HG02981 (cell line): ENCODE measurements around the gene C22orf42.
"Not testable (repeated sequence)": the region's sequence is repeated elsewhere in the genome, so short reads cannot be mapped to it uniquely, and the experiment has no call there.

ENCODE experiments used
- ATAC-seq: cut with Tn5 transposase; IDR thresholded peaks from one replicate; pipeline ENCODE4 v1.9.1; 2021; ENCODE audit warnings: mild to moderate bottlenecking, moderate library complexity; ENCODE audit not compliant: unreplicated experiment

C22orf42 gene

DNA sequence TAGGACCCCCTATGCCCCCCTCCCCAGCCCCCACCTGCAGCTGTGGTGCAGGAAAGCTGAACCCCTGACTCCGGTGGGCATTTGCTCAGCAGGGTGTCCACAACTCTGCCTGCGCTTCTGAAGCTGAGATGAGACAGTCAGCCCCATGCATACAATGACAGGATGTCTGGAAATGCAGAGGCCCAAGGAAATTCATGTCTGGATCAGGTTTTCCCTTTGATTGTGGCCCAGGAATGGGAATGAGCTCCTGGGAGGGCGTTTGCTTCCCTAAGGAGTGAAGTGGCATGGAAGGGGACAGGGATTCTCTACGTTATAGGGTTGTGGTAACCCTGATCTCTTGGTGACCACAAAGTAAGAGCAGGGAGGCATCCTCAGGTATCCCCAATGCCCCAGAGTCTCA lies 22.2 kb downstream of the C22orf42 start:
- not testable (repeated sequence) for ATAC-seq

DNA sequence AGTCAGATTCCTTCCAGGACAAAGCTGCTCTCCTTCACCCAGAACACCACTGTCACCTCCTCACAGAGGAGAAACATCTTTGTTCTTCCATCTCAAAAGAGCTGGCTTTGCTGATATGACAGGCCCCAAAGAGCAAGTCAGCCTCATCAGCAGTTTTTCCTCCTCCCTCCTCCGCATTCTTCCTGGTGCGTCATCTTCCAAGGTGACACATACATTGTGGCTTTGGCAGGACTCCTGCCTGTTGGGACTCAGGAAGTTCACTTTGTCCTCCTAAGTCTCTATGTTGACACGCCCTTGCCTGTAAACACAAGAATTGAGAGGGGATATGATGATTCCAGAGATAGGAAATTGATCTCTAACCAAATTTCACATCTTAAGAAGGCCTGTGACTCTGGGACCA lies 23.1 kb downstream of the C22orf42 start:
- ATAC-seq = not testable (repeated sequence)

DNA sequence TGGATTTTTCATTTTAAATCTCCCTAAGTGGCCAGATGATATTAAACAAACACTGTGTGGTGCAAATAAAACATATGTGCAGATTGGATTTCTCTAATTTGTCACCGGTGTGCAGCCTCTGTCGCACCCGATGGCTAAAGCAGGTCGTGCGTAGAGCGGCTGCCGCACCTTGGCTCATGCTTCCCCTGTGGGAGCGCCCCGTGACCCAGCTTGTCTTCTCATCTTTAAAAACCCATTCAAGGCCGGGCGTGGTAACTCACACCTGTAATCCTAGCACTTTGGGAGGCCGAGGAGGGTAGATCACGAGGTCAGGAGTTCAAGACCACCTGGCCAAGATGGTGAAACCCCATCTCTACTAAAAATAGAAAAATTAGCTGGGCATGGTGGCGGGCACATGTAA lies 24.3 kb downstream of the C22orf42 start:
- ATAC-seq = not testable (repeated sequence)

- ATAC-seq = no peak
Measured at GRCh38 chr22:32132783-32133182, 26.3 kb downstream of the C22orf42 start.

DNA sequence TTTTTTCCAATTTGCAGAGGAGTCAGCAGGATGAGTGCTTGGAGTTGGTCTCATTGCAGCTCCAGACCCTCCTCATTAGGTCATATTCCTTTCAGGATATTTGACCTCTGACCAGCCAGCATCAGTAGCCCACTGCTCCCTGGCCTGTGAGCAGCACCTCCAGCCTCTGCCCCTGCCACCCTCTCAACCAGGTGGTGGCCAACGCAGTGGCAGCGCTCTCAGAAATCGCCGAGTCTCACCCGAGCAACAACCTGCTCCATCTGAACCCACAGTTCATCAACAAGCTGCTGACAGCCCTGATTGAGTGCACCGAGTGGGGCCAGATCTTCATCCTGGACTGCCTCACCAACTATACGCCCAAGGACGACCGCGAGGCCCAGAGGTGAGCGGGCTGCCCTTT lies 27.0 kb downstream of the C22orf42 start:
- no peak for ATAC-seq

DNA sequence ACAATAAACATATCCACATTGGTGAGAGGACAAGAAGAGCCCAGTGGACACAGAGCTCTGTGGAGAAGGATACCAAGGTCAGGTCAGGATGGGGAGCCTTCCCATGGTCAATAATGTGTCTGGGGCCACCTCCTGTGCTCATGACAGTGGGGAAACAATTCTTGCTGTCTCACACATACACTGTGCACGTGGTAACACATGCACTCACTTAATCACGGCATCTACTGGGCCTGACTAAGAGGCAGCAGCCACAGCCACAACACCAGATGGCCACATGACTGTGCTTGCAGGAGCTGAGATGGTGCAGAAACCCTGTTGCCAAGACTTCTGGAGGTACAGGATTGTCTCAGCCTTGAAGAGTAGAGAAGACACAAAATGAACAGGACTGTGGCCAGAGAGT lies 28.6 kb downstream of the C22orf42 start:
- ATAC-seq = no peak

DNA sequence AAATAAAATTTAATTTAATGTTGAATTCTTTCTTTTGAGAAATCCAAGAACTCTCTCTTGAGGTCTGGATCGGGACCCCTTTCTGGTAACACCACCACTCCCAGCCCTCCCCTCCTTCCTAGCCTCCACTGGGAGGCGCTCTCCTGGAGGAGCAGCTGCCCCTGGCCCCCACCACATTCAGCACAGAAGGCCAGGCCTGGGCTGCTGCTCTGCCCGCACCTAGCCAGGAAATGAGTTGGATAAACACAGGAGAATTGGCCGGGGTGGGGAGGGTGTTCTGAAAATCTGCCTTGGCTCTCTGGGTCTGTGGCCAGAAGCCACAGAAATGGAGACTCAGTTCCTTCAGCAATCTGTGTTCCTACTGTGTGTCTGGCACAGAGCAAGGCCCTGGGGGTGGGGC lies 31.2 kb downstream of the C22orf42 start:
- no peak for ATAC-seq

DNA sequence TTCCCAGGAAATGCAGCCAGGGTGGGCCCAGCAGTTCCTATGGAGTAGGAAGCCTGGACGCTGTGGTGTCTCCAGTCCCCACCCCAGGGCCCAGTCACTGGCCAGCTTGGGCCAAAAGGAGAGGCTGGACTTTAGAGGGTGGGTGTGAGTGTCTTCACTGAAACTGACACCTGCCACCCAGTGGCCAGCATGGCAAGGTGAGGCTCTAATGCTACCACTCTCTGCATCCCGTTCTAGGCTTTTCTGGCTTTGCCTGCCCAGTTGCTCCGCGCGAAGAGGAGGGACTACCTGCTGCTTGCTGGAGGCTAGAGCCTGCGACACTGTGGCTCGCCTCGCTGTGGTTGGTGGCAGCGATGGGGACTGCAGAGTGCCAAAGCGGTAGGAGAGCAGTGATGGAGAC lies 35.4 kb downstream of the C22orf42 start:
- ATAC-seq = no peak

GRCh38 chr22:32122899-32123298 lies 36.2 kb downstream of the C22orf42 start:
- no peak for ATAC-seq

DNA sequence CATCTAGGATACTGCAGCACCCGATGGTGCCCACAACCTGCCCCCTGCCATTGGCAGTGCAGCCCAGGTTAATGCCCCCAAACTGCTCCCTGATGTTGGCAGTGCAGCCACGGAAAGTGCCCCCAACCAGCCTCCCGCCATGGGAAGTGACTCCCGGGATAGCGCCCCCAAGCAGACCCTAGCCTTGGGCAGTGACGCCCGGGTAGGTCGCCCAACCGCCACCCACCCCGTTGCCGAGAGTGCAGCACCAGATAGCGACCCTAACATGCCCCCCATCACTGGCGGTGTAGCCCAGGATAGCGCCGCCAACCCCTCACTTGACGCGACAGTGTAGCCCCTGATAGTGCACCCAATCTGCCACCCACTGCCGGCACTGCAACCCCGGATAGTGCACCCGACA lies 38.5 kb downstream of the C22orf42 start:
- ATAC-seq = no peak

DNA sequence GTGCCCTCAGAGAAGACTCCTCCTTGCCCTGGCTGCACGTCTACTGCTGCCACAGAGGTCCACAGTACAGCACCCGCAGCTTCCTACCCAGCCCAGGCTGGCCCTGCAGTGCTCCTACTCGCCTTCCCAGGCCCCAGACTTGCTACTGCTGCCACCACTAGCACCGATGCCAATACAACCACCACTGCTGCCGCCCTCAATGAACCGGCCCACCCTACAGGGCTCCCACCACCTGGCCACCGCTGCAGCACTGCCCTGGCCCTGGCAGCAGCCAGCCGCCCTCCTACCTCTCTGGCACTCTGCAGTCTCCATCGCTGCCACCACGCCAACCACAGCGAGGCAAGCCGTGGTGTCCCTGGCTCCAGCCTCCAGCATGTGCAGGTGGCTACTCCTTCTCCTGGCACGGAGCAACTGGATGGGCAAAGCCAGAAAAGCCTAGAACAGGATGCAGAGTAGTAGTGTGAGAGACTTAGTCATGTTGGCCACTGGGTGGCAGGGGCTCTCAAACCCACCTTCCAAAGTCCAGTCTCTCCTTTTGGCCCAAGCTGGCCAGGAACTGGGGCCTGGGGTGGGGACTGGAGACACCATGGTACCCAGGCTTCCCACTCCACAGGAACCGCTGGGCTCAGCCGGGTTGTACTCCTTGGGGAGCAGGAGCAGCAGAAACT lies 39.4 kb downstream of the C22orf42 start:
- ATAC-seq = no peak

- ATAC-seq = no peak
Measured at GRCh38 chr22:32112380-32112779, 46.7 kb downstream of the C22orf42 start.

- no peak for ATAC-seq
Measured at GRCh38 chr22:32106930-32107329, 52.2 kb downstream of the C22orf42 start.

DNA sequence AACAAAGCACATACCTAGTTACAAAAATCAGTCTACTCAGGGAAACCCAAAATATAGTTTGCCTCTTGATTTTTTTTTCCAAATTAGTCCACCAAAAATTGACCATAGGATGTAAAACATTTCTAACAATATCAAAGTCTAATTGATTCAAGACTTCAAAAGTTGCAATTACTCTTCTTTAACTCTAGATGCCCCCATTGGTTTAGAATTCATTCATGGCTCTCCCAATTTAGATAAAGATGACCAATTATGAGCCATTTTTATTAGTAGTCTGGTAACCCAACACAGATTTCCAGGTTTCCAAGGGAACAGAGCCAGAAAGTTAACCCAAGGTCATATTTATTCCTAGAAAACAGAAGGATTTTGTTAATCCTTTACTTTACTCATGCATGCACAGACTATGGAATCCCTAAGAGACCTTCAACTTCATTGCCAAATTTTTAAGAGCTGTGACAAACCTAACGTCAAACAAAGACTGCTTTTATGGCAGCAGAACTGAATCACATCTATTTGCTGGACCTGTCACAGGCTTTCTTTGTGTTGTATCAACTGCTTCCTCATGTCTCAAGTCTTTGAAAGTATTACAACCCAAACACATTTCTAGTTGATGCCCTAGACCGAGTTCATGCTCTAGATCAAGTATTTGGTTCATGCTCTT lies 55.3 kb downstream of the C22orf42 start:
- ATAC-seq = no peak

- no peak for ATAC-seq
Measured at GRCh38 chr22:32100711-32101110, 58.4 kb downstream of the C22orf42 start.
